ENCODE results near the gene FBXW12.

- TF ChIP-seq CTCF (IDR thresholded peaks at IDR 0.05 in 8 of 11, conservative IDR thresholded peaks at IDR 0.05 in 3 of 11) (no peak), POLR2A (IDR thresholded peaks at IDR 0.05) (no peak)
Measured at GRCh38 chr3:48418140-48418539, 46.1 kb downstream of the FBXW12 start.
